Left forelimb (tissue), 1 donor: ENCODE results near the gene ABHD17A.
A peak's percentile ranks its signal among the peaks of the same experiment; 100 is the strongest.

Source experiments
- DNase-seq: peaks from one replicate; pipeline ENCODE4 v3.0.0-alpha.2; 2018; ENCODE audit warnings: low spot score

Gene ABHD17A

DNA sequence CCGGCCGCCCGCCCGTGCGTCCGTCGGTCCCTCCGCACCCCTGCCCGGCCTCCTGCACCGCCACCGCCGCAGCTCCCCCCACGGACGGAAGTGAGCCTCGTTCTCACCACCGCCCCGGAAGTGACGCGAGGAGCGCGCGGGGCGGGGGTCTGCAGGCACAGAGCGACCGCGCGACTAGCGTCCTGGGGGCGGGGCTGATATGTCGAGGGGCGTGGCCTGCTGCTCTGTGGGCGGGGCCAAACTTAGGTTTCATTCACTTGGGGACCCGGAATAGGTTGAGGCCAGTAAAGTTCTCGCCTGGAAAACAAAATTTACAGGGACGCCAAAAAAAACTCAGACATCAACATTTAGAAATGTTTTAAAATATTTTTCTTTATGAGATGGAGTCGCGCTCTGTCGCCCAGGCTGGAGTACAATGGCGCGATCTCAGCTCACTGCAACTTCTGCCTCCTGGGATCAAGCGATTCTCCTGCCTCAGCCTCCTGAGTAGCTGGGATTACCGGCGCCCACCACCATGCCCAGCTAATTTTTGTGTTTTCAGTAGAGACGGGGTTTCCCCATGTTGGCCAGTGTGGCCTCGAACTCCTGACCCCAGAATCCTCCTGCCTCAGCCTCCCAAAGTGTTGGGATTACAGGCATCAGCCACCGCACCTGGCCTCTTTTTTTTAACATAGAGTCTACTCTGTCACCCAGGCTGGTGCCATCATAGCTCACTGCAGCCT, at the start of gene ABHD17A:
Gene ABHD17A, minus strand, starts transcription at position 99 of the 722 bp plus-strand sequence. CDS start 3,930 bp downstream, outside the sequence.
- peak; percentile 98 for DNase-seq

DNA sequence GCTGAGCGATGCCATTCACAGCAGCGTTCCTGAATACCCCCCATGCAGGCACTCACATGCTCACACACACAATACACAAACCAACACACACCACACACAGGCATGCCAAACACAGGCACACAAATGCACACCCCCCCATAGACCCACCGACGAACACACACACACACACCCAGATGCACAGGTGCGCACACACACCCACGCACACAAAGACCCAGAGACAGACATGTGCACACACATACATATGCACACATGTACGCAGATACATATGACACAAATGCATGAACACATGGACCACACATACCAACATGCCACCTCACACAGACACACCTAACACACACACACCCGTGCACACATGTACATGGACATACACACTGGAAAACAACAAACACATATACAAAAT, 48.6 kb upstream of the ABHD17A start:
- DNase-seq: no peak

DNA sequence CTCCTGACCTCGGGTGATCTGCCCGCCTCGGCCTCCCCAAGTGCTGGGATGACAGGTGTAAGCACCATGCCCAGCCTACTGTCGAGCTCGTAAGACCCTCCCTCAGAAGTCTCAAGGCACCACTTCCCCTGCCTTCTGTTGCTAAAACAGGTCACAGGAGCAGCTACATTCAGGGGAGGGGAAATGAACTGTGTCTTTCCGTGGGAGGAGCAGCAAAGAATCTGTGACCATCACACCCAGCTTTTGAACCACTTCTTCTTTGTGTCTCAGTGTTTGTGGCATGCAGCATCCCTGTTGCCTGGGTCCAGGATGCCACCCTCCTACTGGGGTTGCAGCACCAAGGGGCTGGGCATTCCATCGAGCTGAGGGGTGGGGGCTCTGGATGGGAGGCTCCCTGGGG, 47.9 kb upstream of the ABHD17A start:
- no peak for DNase-seq

DNA sequence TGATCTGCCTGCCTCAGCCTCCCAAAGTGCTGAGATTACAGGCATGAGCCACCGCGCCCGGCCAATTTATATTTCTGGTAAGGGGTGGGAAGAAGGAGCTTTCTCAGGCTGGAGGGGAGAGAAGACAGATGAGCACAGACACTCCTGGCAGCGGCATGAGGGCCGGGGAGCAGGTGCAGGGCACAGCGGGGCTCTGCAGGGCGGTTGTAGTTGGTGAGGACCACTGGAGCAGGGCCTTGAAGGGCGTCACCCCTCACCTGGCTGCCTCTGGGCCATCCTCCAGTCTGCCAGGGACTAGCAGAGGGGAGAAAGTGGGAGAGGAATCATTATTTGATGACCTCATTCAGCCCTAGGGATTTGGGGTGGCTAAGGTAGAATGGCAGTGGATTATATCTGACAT, 47.1 kb upstream of the ABHD17A start:
- DNase-seq: no peak

DNA sequence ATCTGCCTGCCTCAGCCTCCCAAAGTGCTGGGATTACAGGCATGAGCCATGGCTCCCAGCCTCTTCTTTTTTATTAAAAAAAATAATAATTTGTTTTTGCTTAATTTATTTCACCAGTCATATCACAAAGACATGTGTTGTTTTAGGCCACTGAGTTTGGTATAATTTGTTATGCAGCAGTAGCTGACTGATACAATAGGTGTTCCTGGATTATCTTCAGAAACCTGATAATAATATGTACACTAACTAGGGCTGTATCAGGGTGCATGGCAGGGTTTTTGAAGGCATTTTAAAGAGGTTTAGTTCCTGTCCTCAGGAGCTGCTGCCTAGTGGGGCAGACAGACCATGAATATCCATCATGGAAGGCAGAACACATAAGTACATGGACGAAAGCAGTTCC, 46.1 kb upstream of the ABHD17A start:
- no peak for DNase-seq

DNA sequence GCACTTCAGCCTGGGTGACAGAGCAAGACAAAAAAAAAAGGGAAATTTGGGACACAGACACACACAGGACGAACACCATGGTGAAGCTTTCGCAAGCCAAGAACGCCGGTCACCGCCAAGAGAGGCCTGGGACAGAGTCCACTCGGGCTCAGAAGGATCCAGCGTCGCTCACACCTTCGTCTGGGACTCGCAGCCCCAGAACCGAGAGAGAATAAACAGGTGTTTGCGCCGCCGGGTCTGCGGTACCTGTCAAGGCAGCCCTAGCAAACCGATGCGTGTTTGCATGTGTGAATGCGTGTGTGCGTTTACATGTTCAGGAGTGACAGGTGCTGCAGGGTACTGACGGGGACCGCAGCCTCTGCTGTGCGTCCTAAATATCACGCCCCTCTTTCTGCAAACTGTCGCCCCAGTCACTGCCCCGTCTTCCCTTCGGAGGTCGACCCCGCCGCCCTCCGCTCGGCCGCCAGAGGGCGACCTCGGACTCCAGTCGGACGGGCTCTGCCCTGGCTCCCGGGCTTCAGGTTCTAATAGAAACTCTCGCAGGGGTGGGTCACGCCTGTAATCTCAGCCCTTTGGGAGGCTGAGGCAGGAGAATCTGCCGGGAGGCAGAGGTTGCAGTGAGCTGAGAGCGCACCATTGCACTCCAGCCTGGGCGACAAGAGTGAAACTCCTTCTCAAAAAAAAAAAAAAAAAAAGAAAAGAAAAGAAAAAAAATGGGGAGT, 43.9 kb upstream of the ABHD17A start:
- no peak for DNase-seq

DNA sequence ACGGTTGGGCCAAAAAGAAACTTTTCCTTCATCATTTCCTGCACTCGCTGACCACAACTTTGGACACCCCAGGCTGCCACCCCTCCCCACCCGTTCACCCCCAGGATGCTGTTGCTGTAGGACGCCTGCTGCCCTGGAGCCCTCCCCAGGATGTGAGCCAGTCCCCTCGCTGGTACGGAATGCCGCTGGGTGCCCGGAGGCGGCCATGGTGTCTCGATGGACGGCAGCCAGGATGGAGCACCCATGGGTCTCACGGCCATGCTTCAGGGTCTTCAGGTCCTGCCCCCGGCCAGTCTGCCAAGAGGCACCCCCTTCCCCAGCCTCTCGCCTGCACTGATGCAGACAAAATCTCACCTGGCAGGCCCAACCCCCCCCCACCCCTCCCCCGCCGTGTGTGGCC, 40.2 kb upstream of the ABHD17A start:
- DNase-seq: no peak

DNA sequence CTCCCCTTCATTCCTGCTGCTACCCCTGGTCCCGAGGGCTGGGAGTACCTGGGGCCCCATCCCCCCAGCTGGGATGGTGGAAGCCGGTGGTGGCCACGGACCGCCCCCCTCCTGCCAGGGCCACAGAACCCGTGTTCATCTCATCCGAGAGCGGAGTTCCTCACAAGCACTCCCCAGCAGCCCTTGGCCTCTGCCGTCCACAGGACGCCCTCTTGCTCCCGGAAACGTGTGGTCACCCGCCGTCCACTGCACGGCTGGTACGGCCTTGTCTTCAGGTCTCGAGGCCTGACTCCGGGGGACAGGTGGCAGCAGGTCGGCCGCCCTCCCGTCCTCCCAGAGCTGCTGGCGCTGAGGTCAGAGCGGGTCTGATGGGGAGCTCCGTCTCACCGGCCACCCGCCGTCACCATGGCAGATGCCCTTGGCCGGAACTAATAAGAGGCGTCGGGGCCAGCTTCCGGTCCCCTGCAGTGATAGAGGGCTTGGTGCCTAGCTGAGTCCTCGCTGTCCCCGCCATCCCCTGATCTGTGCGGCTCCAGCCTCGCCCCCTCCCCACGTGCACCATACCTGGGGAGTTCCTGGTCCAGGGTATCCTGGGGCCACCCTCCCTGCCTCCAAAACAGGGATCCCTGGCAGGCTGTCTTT, 39.1 kb upstream of the ABHD17A start:
- no peak for DNase-seq

DNA sequence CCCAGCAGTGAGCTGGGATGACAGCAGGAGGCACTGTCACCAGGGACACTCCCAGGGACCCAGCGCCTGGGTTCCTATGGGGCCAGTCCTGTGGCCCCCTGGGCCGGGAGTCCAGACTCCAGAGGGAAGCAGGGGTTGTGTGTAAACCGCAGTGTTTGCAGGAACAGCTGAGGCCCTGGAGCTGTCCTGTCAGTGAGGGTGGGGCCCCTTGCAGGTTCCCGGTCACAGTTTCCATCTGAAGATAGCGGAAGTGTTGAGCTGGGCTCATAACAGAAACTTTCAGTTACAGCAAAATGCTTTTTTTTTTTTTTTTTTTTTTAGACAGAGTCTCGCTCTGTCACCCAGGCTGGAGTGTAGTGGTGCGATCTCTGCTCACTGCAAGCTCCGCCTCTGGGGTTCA, 38.0 kb upstream of the ABHD17A start:
- no peak for DNase-seq

DNA sequence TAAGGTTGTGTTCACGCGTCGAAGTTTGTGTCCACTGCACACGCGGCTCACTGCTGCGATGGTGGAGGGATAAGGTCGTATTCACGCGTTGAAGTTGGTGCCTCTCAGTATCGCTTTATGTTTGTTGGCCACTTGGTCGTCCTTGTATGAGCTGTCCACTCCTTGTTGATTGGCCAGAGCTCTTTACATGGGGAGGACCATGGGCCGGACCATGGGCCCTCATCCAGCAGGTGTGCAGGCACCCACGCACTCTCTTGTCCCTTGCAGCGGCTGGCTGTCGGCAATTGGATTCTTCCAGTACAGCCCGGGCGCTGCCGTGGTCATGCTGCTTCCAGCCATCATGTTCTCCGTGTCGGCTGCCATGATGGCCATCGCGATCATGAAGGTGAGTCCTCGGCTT, 37.5 kb upstream of the ABHD17A start:
- no peak for DNase-seq

DNA sequence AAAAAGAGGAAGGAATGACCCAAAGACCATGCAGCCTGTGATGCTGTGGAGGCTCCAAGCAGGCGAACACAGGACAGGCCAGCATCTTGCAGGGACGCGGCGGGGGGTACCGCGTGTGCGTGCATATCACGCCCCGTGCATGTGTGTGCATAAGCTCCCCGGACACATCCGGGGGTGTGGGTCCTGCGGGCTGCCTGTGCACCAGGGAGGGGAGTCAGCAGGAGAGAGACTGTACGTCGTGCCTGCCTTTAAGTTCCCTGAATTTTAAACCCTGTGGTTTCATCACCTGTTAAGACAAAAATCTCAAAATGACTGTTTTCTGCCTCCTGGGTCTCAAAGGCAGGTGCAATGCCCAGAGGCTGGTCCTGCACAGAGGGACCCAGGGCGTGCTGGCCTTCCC, 36.5 kb upstream of the ABHD17A start:
- DNase-seq: no peak

DNA sequence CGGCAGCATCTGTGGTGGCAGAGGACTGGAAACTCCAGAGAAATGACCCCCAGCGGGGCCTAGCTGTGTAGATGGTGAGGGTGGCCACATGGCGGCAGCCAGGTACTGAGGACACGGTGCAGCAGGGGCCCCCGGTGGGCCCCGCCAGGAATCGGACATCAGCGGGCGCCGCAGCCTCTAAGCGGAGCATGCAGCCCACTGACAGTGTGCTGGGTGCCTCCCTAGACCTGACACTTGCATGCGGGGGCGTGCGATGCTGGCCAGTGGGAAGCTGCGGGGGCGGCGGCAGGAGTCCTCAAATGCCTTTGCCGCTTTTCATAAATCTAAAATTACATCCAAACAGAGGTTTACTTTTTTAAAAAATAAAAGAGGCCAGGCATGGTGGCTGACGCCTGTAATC, 36.0 kb upstream of the ABHD17A start:
- DNase-seq: no peak

DNA sequence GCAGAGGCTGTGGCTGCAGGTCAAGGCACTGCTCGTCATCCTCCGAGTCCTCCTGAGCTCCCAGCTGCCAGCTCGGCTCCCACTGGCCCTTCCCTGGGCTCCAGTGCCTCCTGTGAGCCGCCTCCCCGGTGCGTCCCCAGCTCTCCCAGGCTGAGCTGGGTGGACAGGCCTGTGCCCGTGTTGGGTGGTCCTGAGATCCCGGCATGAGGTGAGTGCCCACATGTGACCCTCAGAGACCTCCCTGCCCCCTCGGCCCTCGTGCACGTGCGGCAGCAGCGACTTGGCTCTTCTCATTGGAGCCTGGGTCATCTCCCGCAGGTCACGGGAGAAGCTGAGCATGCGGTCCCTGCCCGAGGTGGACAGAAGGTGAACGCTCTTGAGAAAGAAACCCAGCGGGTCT, 35.3 kb upstream of the ABHD17A start:
- no peak for DNase-seq

DNA sequence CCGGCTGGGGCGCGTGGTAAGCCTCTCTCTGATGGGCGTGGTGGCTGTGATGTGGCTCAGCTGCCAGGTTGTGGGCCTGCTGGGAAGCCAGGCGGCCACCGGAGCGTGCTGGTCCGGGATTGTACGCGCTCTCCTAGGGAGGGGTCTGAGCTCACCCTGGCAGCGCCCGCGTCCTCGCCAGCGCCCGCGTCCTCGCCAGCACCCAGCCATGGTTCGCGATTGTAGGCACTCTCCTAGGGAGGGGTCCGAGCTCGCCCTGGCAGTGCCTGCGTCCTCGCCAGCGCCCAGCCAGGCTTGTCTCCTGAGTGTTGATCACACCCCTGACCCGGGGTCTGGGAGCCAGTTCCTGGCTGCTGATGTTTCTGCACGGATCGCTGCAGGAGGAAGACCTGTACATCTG, 33.7 kb upstream of the ABHD17A start:
- no peak for DNase-seq

DNA sequence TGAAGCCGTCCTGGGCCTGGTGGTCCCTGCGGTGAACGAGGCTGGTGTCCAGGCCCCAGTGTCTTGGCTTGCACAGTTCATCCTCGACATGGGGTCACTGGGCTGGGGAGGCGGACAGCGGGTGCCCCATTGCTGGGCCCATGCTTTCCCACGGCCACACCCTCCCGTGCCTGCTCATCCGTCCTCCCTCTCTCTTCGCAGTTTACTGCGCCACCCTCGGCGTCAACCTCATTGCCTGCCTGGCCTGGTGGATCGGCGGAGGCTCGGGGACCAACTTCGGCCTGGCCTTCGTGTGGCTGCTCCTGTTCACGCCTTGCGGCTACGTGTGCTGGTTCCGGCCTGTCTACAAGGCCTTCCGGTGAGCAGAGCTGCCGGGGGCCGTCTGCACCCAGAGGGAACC, 32.6 kb upstream of the ABHD17A start:
- DNase-seq: no peak

DNA sequence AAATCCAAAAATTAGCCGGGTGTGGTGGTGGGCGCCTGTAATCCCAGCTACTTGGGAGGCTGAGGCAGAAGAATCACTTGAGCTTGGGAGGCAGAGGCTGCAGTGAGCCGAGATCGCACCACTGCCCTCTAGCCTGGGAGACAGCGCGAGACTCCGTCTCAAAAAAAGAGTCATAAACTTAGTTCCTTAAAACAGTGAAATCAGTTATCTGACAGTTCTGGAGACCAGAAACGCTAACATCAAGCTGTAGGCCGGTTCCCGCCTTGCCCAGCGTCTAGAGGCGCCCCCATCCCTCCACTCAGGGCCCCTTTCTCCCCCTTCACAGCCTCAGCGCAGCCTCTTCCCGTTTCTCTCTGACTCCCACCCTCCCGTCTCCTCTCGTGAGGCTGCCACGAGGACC, 31.9 kb upstream of the ABHD17A start:
- DNase-seq: no peak

DNA sequence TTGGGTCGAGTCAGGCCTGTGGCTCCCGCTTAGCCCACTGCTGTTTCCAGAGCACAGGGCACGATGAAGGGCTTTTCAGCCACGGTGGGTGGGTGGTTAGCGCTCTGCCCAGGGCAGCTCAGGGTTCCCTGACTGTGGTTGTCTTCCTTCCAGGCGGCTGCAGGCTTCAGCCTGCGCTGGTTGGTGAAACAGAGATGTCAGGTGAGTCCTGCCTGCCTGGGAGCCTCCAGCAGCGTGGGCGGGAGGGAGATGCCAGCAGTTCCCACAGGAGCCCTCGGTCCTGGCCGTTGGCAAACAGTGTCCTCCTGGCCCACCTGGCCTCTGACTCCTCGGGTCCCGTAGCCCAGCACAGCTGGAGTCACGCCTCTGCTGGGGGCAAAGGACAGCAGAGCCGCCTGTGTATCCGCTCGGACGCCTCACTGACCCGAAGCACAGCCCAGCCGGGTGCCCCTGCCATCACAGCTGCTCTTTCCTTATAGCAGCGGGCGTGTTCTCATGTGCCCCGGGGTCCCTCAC, 29.6 kb upstream of the ABHD17A start:
- DNase-seq: no peak

DNA sequence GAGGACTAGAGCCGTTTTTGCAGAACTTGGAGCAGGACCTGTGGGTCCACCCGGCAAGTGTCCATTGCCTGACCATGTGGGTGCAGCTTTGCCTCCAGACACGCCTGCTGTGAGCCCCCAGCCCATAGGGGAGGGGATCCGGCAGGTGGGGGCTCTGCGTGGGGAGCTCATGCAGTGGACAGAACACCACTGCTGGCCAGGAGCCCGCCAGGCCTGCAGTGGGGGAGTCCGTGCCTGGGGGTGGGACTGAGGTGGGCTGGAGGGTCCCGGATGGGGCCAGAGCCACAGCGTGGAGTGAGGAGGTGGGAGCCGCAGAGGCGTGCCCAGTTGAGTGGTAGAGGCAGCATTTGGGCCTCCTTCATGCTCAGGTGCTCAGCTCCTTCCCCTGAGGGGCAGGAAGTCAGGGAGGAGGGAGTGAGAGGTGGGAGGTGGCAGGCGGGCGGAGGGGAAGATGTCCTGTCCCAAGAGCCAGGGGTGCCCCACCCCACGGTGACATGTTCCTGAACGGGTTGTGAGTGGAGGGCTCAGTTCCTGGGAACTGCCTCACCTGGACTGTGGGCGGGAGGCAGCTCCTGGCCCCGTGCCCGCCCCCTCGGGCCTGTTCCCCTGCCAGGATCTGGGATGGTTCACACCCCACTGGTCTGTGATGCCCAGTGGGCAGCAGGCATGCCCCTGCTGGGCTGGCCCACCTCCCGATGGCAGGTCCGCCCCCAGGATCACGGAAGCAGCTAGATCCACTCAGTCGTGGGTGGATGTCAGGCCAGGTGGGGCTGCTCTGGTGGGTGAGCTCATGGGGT, 28.7 kb upstream of the ABHD17A start:
- no peak for DNase-seq

DNA sequence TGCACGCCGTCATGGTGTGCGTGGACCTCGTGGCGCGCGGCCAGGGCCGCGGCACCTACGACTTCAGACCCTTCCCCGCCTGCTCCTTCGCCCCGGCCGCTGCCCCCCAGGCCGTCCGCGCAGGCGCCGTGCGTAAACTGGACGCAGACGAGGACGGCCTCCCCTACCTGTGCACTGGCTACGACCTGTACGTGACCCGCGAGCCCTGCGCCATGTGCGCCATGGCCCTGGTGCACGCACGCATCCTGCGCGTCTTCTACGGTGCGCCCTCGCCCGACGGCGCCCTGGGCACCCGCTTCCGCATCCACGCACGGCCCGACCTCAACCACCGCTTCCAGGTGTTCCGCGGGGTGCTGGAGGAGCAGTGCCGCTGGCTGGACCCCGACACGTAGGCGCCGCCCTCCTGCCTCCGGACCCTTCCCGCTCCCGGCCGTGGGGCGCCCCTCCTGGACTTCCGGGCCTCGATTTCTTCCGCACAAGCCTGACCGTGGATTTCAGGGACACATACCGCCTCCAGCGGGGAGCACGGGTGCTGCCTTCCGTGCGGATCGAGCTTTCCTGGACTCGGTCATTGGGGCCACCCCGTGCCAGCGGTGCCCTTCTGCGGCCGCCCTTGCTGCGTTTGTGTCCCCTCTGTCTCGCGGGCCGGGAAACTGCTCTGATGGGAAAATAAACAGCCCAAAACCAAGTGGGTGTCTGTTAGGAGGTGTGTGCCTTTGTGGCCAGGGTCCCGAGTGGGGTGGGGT, 27.6 kb upstream of the ABHD17A start:
- no peak for DNase-seq

DNA sequence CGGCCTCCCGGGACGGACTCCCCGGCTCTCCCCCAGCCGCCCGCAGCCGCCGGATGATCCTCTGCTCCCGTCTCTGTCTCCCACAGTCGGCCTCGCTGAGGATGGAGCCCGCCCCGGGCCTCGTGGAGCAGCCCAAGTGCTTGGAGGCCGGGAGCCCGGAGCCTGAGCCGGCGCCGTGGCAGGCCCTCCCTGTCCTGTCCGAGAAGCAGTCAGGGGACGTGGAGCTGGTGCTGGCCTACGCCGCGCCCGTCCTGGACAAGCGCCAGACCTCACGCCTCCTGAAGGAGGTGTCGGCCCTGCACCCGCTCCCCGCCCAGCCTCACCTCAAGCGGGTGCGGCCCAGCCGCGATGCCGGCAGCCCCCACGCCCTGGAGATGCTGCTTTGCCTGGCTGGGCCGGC, 26.7 kb upstream of the ABHD17A start:
- DNase-seq: no peak

DNA sequence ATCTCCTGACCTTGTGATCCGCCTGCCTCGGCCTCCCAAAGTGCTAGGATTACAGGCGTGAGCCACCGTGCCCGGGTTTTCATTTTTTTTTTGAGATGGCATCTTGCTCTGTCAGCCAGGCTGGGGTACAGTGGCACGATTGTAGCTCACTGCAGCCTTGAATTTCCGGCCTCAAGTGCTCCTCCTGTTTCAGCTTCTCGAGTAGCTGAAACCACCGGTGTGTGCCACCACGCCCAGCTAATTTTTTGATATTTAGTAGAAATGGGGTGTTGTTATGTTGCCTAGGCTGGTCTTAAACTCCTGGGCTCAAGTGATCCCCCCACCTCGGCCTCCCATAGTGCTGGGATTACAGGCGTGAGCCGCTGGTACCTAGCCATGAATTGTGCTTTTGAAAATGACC, 25.8 kb upstream of the ABHD17A start:
- DNase-seq: no peak

DNA sequence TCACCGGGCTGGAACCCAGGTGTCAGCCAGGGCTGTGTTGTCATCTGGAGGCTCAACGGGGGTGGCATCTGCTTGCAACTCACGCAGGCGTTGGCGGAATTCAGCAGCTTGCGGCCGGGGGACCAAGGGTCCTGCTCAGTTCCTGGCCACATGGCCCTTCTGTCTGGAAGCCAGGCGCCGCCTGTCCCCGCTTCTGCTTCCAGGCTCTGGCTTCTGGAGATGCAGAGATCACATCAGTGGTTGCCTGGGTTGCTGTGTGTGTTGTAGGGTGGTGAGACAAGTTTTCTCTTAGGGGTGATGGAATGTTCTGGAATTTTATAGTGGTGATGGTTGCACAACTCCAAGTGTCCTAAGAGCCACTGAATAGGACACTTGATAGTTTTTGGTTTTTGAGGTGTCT, 24.9 kb upstream of the ABHD17A start:
- DNase-seq: no peak
